PC-3 (cell line): ENCODE measurements around the gene SGPL1. TPM values are rescaled to one million over a fixed set of nuclear protein-coding genes. Genes with fewer than 3 reads are reported as not detected.

ENCODE experiments used
- ATAC-seq: fragments of 200-7000 bp; cut with Tn5 transposase; 2 replicates; pipeline ENCODE4 v1.9.1; 2020; ENCODE audit warnings: mild to moderate bottlenecking, moderate library complexity
- BruUV-seq: library from RNA; stranded (reverse); fragments of 400-500 nt; replicated peaks from 2 replicates; lab custom pipeline; 2021; lab: Mats Ljungman, UMichigan
- CTCF ChIA-PET: fragments of 300-600 bp; sonication (Branson Sonifier 250); formaldehyde crosslinking; loops from one replicate; lab custom pipeline; 2022; ENCODE audit warnings: antibody characterized with exemption; lab: Charles Lee
- POLR2A ChIA-PET: fragments of 300-600 bp; sonication (Branson Sonifier 250); formaldehyde crosslinking; loops from one replicate; lab custom pipeline; 2022; ENCODE audit warnings: antibody characterized with exemption; ENCODE audit not compliant: unreplicated experiment; lab: Charles Lee
- DNase-seq: peaks from one replicate; pipeline ENCODE4 v3.0.0-alpha.2; 2015
- H2AFZ ChIP-seq: fragments of 300-600 bp; sonication (generic); 2 replicates; pipeline ENCODE4 v1.6.0; 2016; ENCODE audit warnings: antibody characterized with exemption, low read length
- H3F3A ChIP-seq: fragments of 300-600 bp; sonication (generic); one replicate; pipeline ENCODE4 v1.6.0; 2017; ENCODE audit warnings: antibody characterized with exemption, low read length, control low read depth, mild to moderate bottlenecking; ENCODE audit not compliant: unreplicated experiment
- H3K27ac ChIP-seq: fragments of 300-600 bp; sonication (generic); 2 replicates; pipeline ENCODE4 v1.5.1; 2016; ENCODE audit warnings: mild to moderate bottlenecking, low read length
- H3K27me3 ChIP-seq: fragments of 300-600 bp; sonication (generic); 2 replicates; pipeline ENCODE4 v1.6.1; 2016; ENCODE audit warnings: low read length, mixed read lengths
- H3K36me3 ChIP-seq: fragments of 300-600 bp; sonication (generic); 2 replicates; pipeline ENCODE4 v1.6.1; 2016; ENCODE audit warnings: low read depth, mixed run types, low read length, mixed read lengths
- H3K4me1 ChIP-seq: fragments of 300-600 bp; sonication (generic); 2 replicates; pipeline ENCODE4 v1.5.1; 2016; ENCODE audit warnings: low read length; ENCODE audit not compliant: insufficient read depth
- H3K4me2 ChIP-seq: fragments of 300-600 bp; sonication (generic); 2 replicates; pipeline ENCODE4 v1.6.0; 2016; ENCODE audit warnings: low read length
- H3K4me3 ChIP-seq: fragments of 300-600 bp; sonication (generic); 2 replicates; pipeline ENCODE4 v1.5.1; 2016; ENCODE audit warnings: mild to moderate bottlenecking, low read length, mixed read lengths
- H3K79me2 ChIP-seq: fragments of 300-600 bp; sonication (generic); 2 replicates; pipeline ENCODE4 v1.6.1; 2017; ENCODE audit warnings: low read length, mixed read lengths
- H3K9ac ChIP-seq: fragments of 300-600 bp; sonication (generic); 2 replicates; pipeline ENCODE4 v1.6.0; 2016; ENCODE audit warnings: mild to moderate bottlenecking, low read length
- H3K9me2 ChIP-seq: fragments of 300-600 bp; sonication (generic); replicated peaks from 2 replicates; pipeline ENCODE4 v1.6.1; 2016; ENCODE audit warnings: mixed run types, low read length, mixed read lengths
- H3K9me3 ChIP-seq: fragments of 300-600 bp; sonication (generic); 2 replicates; pipeline ENCODE4 v1.6.1; 2016; ENCODE audit warnings: low read length, mixed read lengths
- H4K20me1 ChIP-seq: fragments of 300-600 bp; sonication (generic); 2 replicates; pipeline ENCODE4 v1.6.1; 2016; ENCODE audit warnings: low read length, mixed read lengths
- CTCF ChIP-seq: fragments of 300-600 bp; sonication (generic); conservative IDR thresholded peaks from 2 replicates; pipeline ENCODE4 v1.5.1; 2017; ENCODE audit warnings: antibody characterized with exemption, low read depth, mild to moderate bottlenecking, low read length
- EZH2 ChIP-seq: fragments of 300-600 bp; sonication (generic); IDR thresholded peaks from one replicate; pipeline ENCODE4 v1.6.1; 2017; ENCODE audit warnings: antibody characterized with exemption, mild to moderate bottlenecking, low read length; ENCODE audit not compliant: unreplicated experiment
- EZH2phosphoT487 ChIP-seq: fragments of 300-600 bp; sonication (generic); IDR thresholded peaks from 2 replicates; pipeline ENCODE4 v1.6.1; 2018; ENCODE audit warnings: mild to moderate bottlenecking, antibody characterized with exemption, low read length, borderline replicate concordance
- intact Hi-C: fragments of 100-400 bp; cut with micrococcal nuclease; formaldehyde crosslinking; loops from 2 replicates; pipeline ENCODE4 v1.9.0; 2023
- total RNA-seq: library from RNA; depleted of rRNA; stranded (reverse); fragments of >200 nt; gene quantifications from 2 replicates; pipeline ENCODE4 v1.2.3, GENCODE V29; 2014

Gene SGPL1
- total RNA-seq, 1 experiment from 2014 or later: 77.6 TPM

- Histone ChIP-seq H3K4me1 (peaks cover 5% of the 10 kb centered on the region; the same call in 1 of the 2 replicates), H3K27me3 (peaks cover 17% of the 10 kb centered on the region)
- CTCF ChIA-PET: interaction anchor here (1.1 kb wide), 1 partner anchor 14 kb away, joined by 4 read pairs; no protein-coding TSS in a partner anchor
These were observed 101.5 kb downstream of the SGPL1 start for GRCh38 chr10:70917226-70917625.

GRCh38 chr10:70917635-70918034 is 101.9 kb downstream of the SGPL1 start:
- intact Hi-C loops: no loop called here
- Histone ChIP-seq H2AFZ (no peak overlapping the region), H3K27ac (no peak overlapping the region), H3K9me3 (no peaks in the 10 kb centered on the region), H3K4me3 (no peak overlapping the region), H3K27me3 (peaks cover 15% of the 10 kb centered on the region), H3K36me3 (no peaks in the 10 kb centered on the region), H3K79me2 (no peaks in the 10 kb centered on the region), H3K4me1 (peaks cover 5% of the 10 kb centered on the region; the same call in 1 of the 2 replicates), H4K20me1 (no peaks in the 10 kb centered on the region), H3K9ac (no peak overlapping the region), H3K4me2 (no peak overlapping the region), H3F3A (no peaks in the 10 kb centered on the region), H3K9me2 (no peaks in the 10 kb centered on the region)
- CTCF ChIA-PET: interaction anchor here (1.1 kb wide), 1 partner anchor 15 kb away, joined by 4 read pairs; no protein-coding TSS in a partner anchor
- ATAC-seq: no peak
- POLR2A ChIA-PET: no interaction called here
- DNase-seq: no peak
- TF ChIP-seq EZH2phosphoT487 (no peak), EZH2 (no peak), CTCF (no peak)
- BruUV-seq: no TSS peak

More at GRCh38 chr10:70917226-70917625, 101.5 kb downstream of the SGPL1 start:
- ATAC-seq (no peak), DNase-seq (no peak)
- H3F3A ChIP-seq: no peaks in the 10 kb centered on the region
- H4K20me1 ChIP-seq: no peaks in the 10 kb centered on the region
- H3K79me2 ChIP-seq: no peaks in the 10 kb centered on the region
- intact Hi-C loops: no loop called here
- H3K9me3 ChIP-seq: no peaks in the 10 kb centered on the region
- no TSS peak for BruUV-seq
- no peaks in the 10 kb centered on the region for H3K36me3 ChIP-seq
- H3K4me2 ChIP-seq: no peak overlapping the region
- no peak overlapping the region for H3K4me3 ChIP-seq
- POLR2A ChIA-PET: no interaction called here
- H3K9me2 ChIP-seq: no peaks in the 10 kb centered on the region
- no peak overlapping the region for H3K9ac ChIP-seq
- TF ChIP-seq CTCF (no peak), EZH2 (no peak), EZH2phosphoT487 (no peak)
- no peak overlapping the region for H3K27ac ChIP-seq
- H2AFZ ChIP-seq: no peak overlapping the region

GRCh38 chr10:70918851-70919530 is 103.2 kb downstream of the SGPL1 start:
- CTCF ChIA-PET: no interaction called here

More at GRCh38 chr10:70918851-70919530, 103.2 kb downstream of the SGPL1 start:
- TF ChIP-seq EZH2phosphoT487: no peak
- no peak for TF ChIP-seq EZH2
- TF ChIP-seq CTCF: no peak
- Histone ChIP-seq H3K9ac (no peak overlapping the region), H3K4me2 (no peak overlapping the region), H3K9me3 (no peaks in the 10 kb centered on the region), H3K4me1 (peaks cover 11% of the 10 kb centered on the region), H3K4me3 (no peak overlapping the region), H4K20me1 (no peaks in the 10 kb centered on the region), H2AFZ (no peak overlapping the region), H3K36me3 (no peaks in the 10 kb centered on the region), H3K27ac (no peak overlapping the region), H3K79me2 (no peaks in the 10 kb centered on the region), H3F3A (no peaks in the 10 kb centered on the region), H3K27me3 (peaks cover 8% of the 10 kb centered on the region), H3K9me2 (no peaks in the 10 kb centered on the region)
- intact Hi-C loops: no loop called here
- no peak for ATAC-seq
- no peak for DNase-seq
- no TSS peak for BruUV-seq
- POLR2A ChIA-PET: no interaction called here
